Measurements from ENCODE around the gene ANKRD13C.
"Not testable (repeated sequence)": the region's sequence is repeated elsewhere in the genome, so short reads cannot be mapped to it uniquely, and the experiment has no call there.

DNA sequence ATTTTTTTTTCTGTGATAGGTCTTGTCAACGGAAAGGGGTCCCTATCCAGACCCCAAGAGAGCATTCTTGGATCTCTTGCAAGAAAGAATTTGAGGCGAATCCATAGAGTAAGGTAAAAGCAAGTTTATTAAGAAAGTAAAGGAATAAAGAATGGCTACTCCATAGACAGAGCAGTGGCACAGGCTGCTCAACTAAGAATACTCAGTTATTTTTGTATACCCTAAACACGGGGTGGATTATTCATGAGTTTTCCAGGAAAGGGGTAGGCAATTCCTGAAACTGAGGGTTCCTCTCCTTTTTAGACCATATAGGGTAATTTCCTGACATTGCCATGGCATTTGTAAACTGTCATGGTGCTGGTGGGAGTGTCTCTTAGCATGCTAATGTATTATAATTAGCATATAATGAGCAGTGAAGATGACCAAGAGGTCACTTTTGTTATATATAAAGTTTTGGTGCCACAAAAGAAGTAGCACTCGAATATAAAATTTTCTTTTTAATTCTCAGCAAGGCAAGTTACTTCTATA is 12.0 kb upstream of the ANKRD13C start:
- TF ChIP-seq CTCF (conservative IDR thresholded peaks at IDR 0.05); EZH2 (IDR thresholded peaks at IDR 0.05; ENCODE audit: low read depth): not testable (repeated sequence)

Data from PC-9 (cell line).